Activated CD4-positive, alpha-beta T cell treated with anti-CD3 and anti-CD28 coated beads, Interleukin-2, Interleukin-4, amounts not matched to agents 100 ng/mL and 50 ng/mL, durations not matched to agents 16 hours and 8 hours (primary cell): ENCODE data around the gene ITGAV.

Experiments
- DNase-seq: peaks from one replicate; pipeline ENCODE4 v3.0.0-alpha.2; 2020; ENCODE audit warnings: low spot score

ITGAV gene

GRCh38 chr2:186612555-186613440 is 22.9 kb downstream of the ITGAV start:
- DNase-seq = no peak

GRCh38 chr2:186614373-186614772 is 24.5 kb downstream of the ITGAV start:
- no peak for DNase-seq

GRCh38 chr2:186617148-186617547 is 27.3 kb downstream of the ITGAV start:
- DNase-seq = no peak

GRCh38 chr2:186617771-186618170 is 27.9 kb downstream of the ITGAV start:
- DNase-seq = no peak

- no peak for DNase-seq
Observed at GRCh38 chr2:186618696-186619095, 28.8 kb downstream of the ITGAV start.

- DNase-seq = no peak
Observed at GRCh38 chr2:186623084-186623483, 33.2 kb downstream of the ITGAV start.

GRCh38 chr2:186624276-186624675 is 34.4 kb downstream of the ITGAV start:
- DNase-seq = no peak

- no peak for DNase-seq
Observed at GRCh38 chr2:186629250-186629996, 39.6 kb downstream of the ITGAV start.

- no peak for DNase-seq
Observed at GRCh38 chr2:186632417-186632816, 42.6 kb downstream of the ITGAV start.

- no peak for DNase-seq
Observed at GRCh38 chr2:186634701-186635100, 44.8 kb downstream of the ITGAV start.

GRCh38 chr2:186636800-186637496 is 47.1 kb downstream of the ITGAV start:
- DNase-seq = no peak

GRCh38 chr2:186637497-186637800 is 47.6 kb downstream of the ITGAV start:
- no peak for DNase-seq

- DNase-seq = peak; percentile 36
Observed at GRCh38 chr2:186639939-186640338, 50.1 kb downstream of the ITGAV start.

- peak; percentile 22 for DNase-seq
Observed at GRCh38 chr2:186641132-186641806, 51.4 kb downstream of the ITGAV start.

- DNase-seq = peak; percentile 56
Observed at GRCh38 chr2:186641807-186642321, 52.0 kb downstream of the ITGAV start.

GRCh38 chr2:186644791-186645190 is 54.9 kb downstream of the ITGAV start:
- no peak for DNase-seq

- DNase-seq = no peak
Observed at GRCh38 chr2:186645999-186646398, 56.1 kb downstream of the ITGAV start.

- no peak for DNase-seq
Observed at GRCh38 chr2:186648130-186648529, 58.3 kb downstream of the ITGAV start.

- no peak for DNase-seq
Observed at GRCh38 chr2:186653511-186653910, 63.7 kb downstream of the ITGAV start.

GRCh38 chr2:186659383-186659782 is 69.5 kb downstream of the ITGAV start:
- DNase-seq = no peak

GRCh38 chr2:186664385-186665043 is 74.7 kb downstream of the ITGAV start:
- no peak for DNase-seq
